HepG2 (cell line): ENCODE measurements around the gene FAM114A1. TPM values are rescaled to one million over a fixed set of nuclear protein-coding genes. Genes with fewer than 3 reads are reported as not detected.

Experiments used
- FLYWCH1 ChIP-seq: sonication (generic); formaldehyde crosslinking; IDR thresholded peaks from 2 replicates; pipeline ENCODE4 v1.8.1; 2023; ENCODE audit warnings: mild to moderate bottlenecking, missing genetic modification reagents
- HMG20A ChIP-seq: IDR thresholded peaks from 2 replicates; pipeline ENCODE4 v1.6.1; 2016; ENCODE audit warnings: borderline replicate concordance
- SMARCE1 ChIP-seq: fragments of 450-650 bp; IDR thresholded peaks from 2 replicates; pipeline ENCODE4 v1.6.1; 2017; ENCODE audit warnings: borderline replicate concordance
- THAP11 ChIP-seq: IDR thresholded peaks from 2 replicates; pipeline ENCODE4 v1.6.1; 2016; ENCODE audit warnings: missing biosample characterization, missing genetic modification reagents
- ZNF160 ChIP-seq: sonication (generic); formaldehyde crosslinking; IDR thresholded peaks from 2 replicates; pipeline ENCODE4 v1.8.0; 2022; ENCODE audit warnings: mild to moderate bottlenecking, inconsistent platforms, missing genetic modification reagents
- ZNF232 ChIP-seq: sonication (generic); formaldehyde crosslinking; IDR thresholded peaks from 2 replicates; pipeline ENCODE4 v1.4.0; 2020; ENCODE audit warnings: missing genetic modification reagents, borderline replicate concordance
- ZNF30 ChIP-seq: sonication (generic); formaldehyde crosslinking; IDR thresholded peaks from 2 replicates; pipeline ENCODE4 v1.5.0; 2020; ENCODE audit warnings: mild to moderate bottlenecking, missing genetic modification reagents
- ZNF468 ChIP-seq: sonication (generic); formaldehyde crosslinking; IDR thresholded peaks from 2 replicates; pipeline ENCODE4 v1.8.0; 2022; ENCODE audit warnings: mild to moderate bottlenecking, moderate library complexity, missing genetic modification reagents
- ZNF564 ChIP-seq: sonication (generic); formaldehyde crosslinking; IDR thresholded peaks from 2 replicates; pipeline ENCODE4 v1.8.1; 2023; ENCODE audit warnings: mild to moderate bottlenecking, missing genetic modification reagents
- ZNF644 ChIP-seq: IDR thresholded peaks from 2 replicates; pipeline ENCODE4 v1.6.1; 2016; ENCODE audit warnings: low read depth
- ZNF782 ChIP-seq: sonication (generic); formaldehyde crosslinking; IDR thresholded peaks from 2 replicates; pipeline ENCODE4 v1.4.0; 2020; ENCODE audit warnings: missing genetic modification reagents, mild to moderate bottlenecking, borderline replicate concordance
- ZSCAN25 ChIP-seq: sonication (generic); formaldehyde crosslinking; IDR thresholded peaks from 2 replicates; pipeline ENCODE4 v1.8.0; 2022; ENCODE audit warnings: mild to moderate bottlenecking, missing genetic modification reagents
- ZZZ3 ChIP-seq: sonication (generic); formaldehyde crosslinking; IDR thresholded peaks from 2 replicates; pipeline ENCODE4 v1.4.0; 2020; ENCODE audit warnings: missing genetic modification reagents, mild to moderate bottlenecking, borderline replicate concordance
- polyA plus RNA-seq, 8 experiments: library from polyadenylated mRNA; depleted of rRNA in 3 of 8; stranded (reverse) in 7 of 8; unstranded in 1 of 8; fragments of >200 nt; fragmentation: Illumina TruSeq in 4 of 8; extraction: Trizol in 4 of 8; gene quantifications; 2 replicates each; pipeline versions ENCODE4 v1.2.1 to v1.2.3, GENCODE V29; 2011 to 2016; ENCODE audit warnings: low read depth in 4 of 8, missing spikeins in 1 of 8, mixed read lengths in 1 of 8; ENCODE audit not compliant: insufficient read depth in 1 of 8
- total RNA-seq, 5 experiments: library from RNA; depleted of rRNA; stranded (reverse); fragments of >200 nt; fragmentation: Illumina TruSeq; extraction: Trizol; gene quantifications; 2 replicates each; pipeline ENCODE4 v1.2.3, GENCODE V29; 2016; ENCODE audit warnings: low read depth in 1 of 5
- TF ChIP-seq, protein P1 (sequence below): IDR thresholded peaks from 2 replicates; pipeline ENCODE4 v1.6.1; 2016; ENCODE audit warnings: low read depth, control low read depth
- TF ChIP-seq, protein P2 (sequence below): sonication (generic); formaldehyde crosslinking; IDR thresholded peaks from 2 replicates; pipeline ENCODE4 v1.9.0; 2022; ENCODE audit warnings: low read depth, missing genetic modification reagents
- TF ChIP-seq, protein P3 (sequence below): sonication (generic); formaldehyde crosslinking; IDR thresholded peaks from 2 replicates; pipeline ENCODE4 v1.5.0; 2020; ENCODE audit warnings: missing genetic modification reagents
- TF ChIP-seq, protein P4 (sequence below): sonication (generic); formaldehyde crosslinking; IDR thresholded peaks from 2 replicates; pipeline ENCODE4 v1.8.0; 2022; ENCODE audit warnings: missing genetic modification reagents, mild to moderate bottlenecking, moderate library complexity, borderline replicate concordance

Gene FAM114A1
- total and polyA plus RNA-seq, 2 of the 13 experiments (the other 11 are each of a cell fraction or from before 2014, with no cell fraction given) = 61.0 to 76.9 TPM

DNA sequence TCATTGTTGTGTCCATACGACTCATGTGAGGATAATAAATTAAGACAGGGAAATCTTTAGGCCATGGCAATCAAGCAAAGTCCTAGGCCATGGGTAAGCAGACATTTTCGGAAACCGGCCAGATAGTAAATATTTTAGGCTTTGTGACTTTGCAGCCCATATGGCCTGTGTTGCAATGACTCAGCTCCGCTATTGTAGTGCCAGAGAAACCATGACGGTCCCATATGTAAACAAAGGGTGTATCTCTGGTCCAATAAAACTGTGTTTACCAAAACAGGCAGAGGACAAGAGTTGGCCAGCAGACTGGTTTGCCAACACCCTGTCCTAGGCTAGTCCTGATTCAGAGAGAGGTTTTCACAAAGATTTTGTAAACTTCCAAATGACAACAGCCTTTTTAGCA is 5.0 kb downstream of the FAM114A1 start (continued):
- TF ChIP-seq, protein P1, sequence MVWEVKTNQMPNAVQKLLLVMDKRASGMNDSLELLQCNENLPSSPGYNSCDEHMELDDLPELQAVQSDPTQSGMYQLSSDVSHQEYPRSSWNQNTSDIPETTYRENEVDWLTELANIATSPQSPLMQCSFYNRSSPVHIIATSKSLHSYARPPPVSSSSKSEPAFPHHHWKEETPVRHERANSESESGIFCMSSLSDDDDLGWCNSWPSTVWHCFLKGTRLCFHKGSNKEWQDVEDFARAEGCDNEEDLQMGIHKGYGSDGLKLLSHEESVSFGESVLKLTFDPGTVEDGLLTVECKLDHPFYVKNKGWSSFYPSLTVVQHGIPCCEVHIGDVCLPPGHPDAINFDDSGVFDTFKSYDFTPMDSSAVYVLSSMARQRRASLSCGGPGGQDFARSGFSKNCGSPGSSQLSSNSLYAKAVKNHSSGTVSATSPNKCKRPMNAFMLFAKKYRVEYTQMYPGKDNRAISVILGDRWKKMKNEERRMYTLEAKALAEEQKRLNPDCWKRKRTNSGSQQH (CRISPR knock-in tag) = no peak
- TF ChIP-seq, protein P2, sequence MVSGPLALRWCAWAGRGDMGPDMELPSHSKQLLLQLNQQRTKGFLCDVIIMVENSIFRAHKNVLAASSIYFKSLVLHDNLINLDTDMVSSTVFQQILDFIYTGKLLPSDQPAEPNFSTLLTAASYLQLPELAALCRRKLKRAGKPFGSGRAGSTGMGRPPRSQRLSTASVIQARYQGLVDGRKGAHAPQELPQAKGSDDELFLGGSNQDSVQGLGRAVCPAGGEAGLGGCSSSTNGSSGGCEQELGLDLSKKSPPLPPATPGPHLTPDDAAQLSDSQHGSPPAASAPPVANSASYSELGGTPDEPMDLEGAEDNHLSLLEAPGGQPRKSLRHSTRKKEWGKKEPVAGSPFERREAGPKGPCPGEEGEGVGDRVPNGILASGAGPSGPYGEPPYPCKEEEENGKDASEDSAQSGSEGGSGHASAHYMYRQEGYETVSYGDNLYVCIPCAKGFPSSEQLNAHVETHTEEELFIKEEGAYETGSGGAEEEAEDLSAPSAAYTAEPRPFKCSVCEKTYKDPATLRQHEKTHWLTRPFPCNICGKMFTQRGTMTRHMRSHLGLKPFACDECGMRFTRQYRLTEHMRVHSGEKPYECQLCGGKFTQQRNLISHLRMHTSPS (CRISPR knock-in tag) = no peak
- TF ChIP-seq ZSCAN25 = no peak
- TF ChIP-seq, protein P3, sequence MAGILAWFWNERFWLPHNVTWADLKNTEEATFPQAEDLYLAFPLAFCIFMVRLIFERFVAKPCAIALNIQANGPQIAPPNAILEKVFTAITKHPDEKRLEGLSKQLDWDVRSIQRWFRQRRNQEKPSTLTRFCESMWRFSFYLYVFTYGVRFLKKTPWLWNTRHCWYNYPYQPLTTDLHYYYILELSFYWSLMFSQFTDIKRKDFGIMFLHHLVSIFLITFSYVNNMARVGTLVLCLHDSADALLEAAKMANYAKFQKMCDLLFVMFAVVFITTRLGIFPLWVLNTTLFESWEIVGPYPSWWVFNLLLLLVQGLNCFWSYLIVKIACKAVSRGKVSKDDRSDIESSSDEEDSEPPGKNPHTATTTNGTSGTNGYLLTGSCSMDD (CRISPR knock-in tag) = no peak
- TF ChIP-seq ZNF468 (CRISPR knock-in tag) = no peak
- peak; percentile 94 for TF ChIP-seq ZNF644 (CRISPR knock-in tag)
- no peak for TF ChIP-seq ZNF160 (CRISPR knock-in tag)
- TF ChIP-seq, protein P4, sequence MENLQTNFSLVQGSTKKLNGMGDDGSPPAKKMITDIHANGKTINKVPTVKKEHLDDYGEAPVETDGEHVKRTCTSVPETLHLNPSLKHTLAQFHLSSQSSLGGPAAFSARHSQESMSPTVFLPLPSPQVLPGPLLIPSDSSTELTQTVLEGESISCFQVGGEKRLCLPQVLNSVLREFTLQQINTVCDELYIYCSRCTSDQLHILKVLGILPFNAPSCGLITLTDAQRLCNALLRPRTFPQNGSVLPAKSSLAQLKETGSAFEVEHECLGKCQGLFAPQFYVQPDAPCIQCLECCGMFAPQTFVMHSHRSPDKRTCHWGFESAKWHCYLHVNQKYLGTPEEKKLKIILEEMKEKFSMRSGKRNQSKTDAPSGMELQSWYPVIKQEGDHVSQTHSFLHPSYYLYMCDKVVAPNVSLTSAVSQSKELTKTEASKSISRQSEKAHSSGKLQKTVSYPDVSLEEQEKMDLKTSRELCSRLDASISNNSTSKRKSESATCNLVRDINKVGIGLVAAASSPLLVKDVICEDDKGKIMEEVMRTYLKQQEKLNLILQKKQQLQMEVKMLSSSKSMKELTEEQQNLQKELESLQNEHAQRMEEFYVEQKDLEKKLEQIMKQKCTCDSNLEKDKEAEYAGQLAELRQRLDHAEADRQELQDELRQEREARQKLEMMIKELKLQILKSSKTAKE (CRISPR knock-in tag) = 0 out of 2 replicates have a peak, but pooled peaks have one; percentile 20
- no peak for TF ChIP-seq SMARCE1
- no peak for TF ChIP-seq ZNF30
- peak; percentile 55; the same call in 1 of the 2 replicates for TF ChIP-seq HMG20A (CRISPR knock-in tag)
- TF ChIP-seq THAP11 = peak; percentile 44; the same call in 1 of the 2 replicates
- TF ChIP-seq FLYWCH1 (CRISPR knock-in tag) = no peak
- TF ChIP-seq ZNF782 (CRISPR knock-in tag) = no peak
- no peak for TF ChIP-seq ZNF564 (CRISPR knock-in tag)
- no peak for TF ChIP-seq ZNF232 (CRISPR knock-in tag)
- TF ChIP-seq ZZZ3 = no peak
